NCI-H510A treated with DMSO at 0.1 percent for 48 hours (cell line): Measurements from ENCODE around the gene MUC20.
"Not testable (repeated sequence)": the region's sequence is repeated elsewhere in the genome, so short reads cannot be mapped to it uniquely, and the experiment has no call there.

ENCODE experiments used
- DNase-seq: peaks from one replicate; lab custom pipeline; 2025; lab: John Stamatoyannopoulos, UW

MUC20 gene

DNA sequence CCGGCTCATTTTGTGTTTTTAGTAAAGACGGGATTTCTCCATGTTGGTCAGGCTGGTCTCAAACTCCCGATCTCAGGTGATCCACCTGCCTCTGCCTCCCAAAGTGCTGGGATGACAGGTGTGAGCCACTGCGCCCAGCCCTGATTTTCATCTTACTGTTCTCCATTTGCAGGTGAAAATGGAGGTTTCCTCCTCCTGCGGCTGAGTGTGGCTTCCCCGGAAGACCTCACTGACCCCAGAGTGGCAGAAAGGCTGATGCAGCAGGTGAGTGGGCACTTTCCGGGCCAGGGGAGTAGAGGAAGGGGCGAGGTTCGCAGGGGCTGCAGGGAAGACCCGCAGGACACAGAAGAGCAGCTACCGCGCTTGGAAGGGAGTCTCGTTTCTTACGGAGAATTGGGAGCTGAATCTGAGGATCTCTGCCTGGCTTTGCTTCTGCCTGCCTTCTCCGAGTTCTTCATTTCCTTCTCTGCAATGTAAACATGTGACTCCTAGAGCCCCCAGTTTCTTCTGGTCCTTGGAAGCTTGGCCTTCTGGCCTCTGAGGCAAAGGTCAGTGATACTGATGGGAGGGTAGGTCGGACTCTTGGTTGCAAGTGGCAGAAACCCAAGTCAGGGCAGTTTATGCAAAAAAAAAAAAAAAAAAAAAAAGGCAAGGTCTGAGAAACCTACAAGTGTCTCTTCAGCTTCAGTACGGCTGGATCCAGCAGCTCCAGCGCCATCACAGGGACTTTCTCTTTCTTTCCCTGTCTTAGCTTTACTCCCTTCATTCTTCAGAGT, 8.9 kb downstream of the MUC20 start:
- no peak for DNase-seq

DNA sequence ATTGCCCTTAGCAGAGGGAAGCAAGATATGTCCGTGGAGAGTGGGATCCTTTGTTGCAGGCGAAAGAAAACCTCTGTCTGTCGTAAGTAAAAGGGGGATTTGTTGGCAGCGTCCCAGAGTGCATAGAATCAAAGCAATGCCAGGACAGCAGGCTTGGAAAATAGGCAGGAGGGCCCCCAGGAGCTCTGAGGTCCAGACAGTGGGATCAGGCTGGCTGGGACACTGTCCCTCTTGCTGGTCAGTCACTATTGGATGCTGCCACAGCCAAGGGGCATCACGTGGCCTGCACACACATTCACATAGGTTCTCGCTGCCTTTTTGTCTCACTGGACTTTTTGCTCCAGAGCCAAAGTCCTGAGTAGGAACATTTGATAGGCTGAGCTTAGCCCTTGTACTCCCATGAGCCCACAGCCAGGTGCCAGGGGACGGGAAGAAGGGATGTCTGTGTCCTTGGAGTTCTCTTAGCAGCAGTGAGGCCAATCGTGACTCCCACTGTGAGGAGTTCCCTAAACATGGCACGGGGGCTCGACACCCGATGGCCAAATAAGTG, 10.7 kb downstream of the MUC20 start:
- DNase-seq, result no peak

DNA sequence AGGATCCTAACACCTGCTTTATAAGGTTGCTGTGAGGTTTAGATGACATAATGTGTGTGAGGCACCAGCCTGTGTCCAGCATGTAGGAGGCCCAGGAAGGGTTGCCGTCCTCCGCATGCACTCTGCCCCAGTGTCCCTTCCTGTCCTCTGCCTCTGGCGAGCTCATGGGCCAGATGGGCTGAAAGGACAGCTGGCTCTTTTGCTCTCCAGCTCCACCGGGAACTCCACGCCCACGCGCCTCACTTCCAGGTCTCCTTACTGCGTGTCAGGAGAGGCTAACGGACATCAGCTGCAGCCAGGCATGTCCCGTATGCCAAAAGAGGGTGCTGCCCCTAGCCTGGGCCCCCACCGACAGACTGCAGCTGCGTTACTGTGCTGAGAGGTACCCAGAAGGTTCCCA, 12.2 kb downstream of the MUC20 start:
- DNase-seq, result no peak

DNA sequence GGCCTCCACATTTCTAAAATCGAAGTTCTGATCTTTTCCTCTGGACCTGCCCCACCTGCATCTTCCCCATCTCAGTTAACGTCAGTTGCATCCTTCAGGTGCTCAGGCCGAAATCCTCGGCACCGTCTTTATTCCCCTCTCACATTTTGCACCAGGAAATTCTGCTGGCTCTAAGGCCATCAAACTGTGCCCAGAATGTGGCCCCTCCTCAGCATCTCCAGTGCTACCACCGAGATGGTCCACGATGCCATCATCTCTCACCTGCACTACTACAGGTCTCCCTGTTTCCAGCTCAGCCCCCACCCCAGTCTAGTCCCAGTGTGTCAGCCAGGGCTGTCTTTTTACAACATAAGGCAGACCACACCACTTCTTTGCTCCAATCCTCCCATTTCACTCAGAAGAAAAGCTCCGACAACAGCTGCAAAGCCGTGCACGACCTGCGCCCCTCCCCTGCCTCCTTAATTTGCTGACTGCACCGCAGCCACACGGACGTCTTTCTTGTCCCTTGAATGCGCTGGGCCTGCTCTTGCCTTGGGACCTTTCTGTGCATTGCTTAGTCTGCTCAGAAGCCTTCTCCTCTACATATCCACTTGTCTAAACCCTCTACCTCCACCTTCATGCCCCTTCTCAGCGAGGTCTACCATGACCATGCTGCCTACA, 14.4 kb downstream of the MUC20 start:
- no peak for DNase-seq

DNA sequence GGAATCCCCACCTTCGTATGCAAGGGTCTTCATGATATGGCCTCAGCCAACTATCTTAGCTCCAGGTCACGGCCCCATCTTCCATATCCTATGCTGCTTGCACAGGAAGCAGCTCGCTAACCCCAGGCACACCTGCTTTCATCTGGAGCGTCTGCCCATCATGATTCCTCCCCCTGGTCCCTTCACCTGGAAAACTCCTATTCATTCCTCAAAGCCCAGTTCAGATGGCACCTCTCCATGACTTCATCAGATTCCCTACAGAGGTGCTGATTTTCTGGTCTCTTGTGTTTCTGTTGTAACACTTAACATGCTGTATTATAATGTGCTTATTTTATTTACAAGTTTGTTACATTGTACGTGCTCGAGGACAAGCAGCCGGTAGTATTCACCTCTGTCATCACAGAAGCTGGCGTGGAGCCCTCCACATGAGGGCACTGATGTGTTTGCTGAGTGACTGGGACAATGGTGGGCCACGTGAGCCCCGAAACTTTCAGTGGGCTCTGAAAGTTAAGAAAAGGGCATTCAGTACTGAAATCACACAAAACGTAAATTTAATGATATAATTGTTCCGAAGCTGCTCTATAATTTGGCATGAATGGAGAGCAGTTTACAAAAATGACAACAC, 16.2 kb downstream of the MUC20 start:
- no peak for DNase-seq

DNA sequence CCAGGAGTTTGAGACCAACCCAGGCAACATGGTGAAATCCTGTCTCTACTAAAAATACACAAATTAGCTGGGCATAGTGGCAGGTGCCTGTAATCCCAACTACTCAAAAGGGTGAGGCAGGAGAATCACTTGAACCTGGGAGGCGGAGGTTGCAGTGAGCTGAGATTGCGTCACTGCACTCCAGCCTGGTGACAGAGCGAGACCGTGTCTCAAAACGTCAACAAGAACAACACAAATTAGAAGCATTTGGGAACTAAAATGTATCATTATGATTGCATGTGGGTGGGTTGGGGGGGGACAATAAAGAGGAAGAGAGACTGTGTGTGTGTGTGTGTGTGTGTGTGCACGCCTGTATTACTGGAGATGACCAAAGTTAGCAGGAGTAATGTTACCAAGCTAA, 17.0 kb downstream of the MUC20 start:
- not testable (repeated sequence) for DNase-seq

DNA sequence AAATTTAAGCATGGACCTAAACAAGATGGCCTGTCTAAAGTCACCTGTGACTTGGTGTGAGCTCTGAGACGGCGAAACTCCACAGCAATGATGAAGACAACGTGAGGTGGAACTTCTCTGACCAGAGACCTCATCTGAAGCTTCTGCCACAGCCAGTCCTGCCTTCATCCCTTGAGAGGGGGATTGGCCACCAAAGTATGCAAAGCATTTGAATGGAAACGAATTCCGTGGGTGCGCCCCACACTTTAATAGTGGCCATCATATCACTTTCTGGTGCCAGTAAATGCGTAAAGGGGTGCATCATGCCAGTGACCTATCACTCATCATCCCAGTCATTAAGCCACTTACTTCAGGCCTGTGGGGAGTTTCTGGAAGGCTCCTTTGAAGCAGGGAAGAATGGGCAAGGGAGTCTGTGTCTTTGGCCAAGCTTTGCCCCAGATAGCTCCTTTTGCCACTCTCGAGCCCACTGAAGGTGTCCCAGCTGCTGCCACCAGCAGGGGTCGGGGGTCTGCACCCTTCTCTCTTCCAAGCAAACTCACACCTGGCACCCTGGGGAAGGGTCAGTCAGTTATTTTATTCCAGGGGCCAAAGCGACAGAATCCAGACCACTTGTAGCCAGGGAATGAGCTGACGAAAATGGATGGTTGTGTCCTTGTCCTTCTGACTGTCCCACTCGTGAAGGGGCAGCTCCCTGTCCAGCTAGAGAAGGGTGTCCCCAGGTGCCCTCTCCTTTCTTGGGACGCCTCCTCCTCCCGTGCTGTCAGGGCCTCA, 17.7 kb downstream of the MUC20 start:
- no peak for DNase-seq

DNA sequence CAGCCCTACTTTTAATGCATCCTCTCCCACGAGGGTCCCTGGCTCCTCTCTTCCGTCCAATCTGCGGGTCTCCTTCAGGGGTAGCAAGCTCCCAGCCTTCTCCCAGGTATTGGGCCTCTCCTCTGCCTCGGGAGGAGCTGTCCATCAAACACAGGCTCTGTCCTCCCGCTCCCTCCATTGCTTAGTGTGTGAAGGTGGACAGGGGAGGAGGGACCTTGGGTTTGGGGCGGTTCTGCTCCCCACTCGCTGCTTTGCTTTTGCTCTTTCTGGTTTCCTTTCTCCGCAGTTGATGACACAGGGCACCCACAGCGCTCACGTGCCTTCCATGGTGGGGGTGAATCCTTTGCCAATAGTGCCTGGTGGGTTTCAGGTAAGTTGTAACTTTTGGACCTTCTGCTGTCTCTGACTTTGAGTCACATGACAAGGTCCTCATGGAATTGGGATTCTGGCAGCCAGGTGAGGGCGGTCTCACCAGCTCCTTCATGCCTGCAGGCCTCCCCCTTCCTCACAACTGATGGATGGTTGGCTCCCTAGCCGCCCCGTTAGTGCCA, 18.9 kb downstream of the MUC20 start:
- DNase-seq, result no peak

DNA sequence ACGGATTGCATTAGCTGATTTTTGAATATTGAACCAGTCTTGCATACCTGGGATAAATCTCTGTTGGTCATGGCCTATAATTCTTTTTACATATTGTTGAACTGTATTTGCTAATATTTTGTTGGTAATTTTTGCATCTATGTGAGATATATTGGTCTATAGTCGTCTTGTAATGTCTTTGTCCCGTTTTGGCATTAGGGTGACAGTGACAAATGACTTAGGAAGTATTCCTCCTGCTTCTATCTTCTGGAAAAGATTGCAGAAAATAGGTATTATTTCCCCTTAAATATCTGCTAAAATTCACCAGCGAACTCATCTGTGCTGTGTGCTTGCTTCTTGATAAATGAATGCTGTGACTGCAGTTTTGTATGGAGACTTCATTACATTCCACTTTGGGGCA, 23.7 kb downstream of the MUC20 start:
- DNase-seq, result no peak

DNA sequence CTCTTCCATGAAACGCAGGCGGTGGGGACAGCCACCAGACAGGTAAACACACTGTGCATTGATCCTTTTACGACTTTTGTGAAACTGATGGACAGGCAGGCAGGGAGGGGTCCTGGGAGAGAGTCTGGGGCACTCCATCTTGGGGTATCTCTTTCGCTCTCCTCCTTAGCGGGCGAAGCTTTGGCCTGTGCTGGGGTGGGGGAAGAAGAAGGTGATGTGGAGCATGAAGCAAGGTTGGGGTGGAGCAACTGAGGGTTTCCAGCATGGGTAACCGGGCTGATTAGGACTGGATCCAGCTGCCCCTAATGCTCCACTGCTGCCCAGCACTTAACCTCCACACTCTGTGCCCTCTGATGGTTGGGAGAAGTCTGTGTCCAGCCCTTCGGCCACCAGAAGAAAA, 25.6 kb downstream of the MUC20 start:
- DNase-seq, result no peak

DNA sequence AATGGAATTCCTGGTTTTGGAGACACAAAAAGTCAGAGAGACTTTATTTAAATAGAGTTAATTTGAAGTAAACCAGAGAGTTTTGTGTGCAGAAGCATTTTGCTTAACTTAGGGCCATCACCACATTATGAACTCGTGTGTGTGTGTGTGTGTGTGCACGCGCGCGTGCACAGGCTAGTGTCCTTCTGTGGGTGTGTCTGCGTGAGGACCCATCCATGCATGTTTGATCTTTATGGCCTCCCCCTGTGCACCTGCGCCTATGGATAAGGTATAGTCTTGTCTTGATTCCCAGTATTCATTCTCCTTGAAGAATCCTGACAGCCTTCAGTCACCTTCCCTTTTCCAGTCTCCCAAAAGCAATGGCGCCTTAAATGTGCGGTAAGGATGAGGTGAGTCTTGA, 26.0 kb downstream of the MUC20 start:
- no peak for DNase-seq

DNA sequence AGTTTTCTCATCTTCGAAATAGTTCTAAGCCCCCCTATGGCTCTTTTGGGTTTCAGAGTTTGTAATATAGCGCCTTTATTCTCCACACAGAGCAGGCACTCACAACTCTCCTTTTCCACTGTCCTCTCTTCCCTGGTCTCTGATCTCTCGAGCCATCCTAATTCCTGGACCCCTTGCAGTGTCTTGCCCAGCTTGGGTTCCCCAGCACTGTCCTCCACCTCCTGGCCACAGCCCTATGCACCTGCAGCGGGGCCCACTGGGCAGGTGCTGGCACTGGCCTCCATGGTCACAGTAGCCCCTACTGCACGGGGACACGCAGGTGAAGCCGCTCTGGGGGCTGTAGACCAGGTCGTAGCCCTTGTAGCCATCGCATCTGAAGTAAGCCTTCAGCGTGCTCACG, 27.9 kb downstream of the MUC20 start:
- no peak for DNase-seq

DNA sequence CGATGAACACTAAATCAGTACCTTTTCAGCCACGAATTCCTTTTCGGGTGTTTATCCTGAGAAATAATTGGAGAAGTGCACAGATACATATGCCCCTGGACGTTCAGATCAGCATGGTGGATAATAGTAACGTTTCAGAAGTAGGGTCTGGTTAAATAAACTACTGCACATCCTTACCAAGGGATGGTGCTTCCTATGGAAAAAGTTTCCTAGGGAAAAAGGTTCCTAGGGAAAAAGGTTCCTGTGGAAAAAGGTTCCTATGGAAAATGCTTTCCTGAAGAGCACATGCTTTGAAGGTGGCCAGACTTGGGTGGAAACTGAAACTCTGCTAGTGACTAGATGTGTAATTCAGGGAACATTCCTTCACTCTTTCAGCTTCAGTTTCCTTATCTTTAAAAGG, 28.3 kb downstream of the MUC20 start:
- DNase-seq, result not testable (repeated sequence)

DNA sequence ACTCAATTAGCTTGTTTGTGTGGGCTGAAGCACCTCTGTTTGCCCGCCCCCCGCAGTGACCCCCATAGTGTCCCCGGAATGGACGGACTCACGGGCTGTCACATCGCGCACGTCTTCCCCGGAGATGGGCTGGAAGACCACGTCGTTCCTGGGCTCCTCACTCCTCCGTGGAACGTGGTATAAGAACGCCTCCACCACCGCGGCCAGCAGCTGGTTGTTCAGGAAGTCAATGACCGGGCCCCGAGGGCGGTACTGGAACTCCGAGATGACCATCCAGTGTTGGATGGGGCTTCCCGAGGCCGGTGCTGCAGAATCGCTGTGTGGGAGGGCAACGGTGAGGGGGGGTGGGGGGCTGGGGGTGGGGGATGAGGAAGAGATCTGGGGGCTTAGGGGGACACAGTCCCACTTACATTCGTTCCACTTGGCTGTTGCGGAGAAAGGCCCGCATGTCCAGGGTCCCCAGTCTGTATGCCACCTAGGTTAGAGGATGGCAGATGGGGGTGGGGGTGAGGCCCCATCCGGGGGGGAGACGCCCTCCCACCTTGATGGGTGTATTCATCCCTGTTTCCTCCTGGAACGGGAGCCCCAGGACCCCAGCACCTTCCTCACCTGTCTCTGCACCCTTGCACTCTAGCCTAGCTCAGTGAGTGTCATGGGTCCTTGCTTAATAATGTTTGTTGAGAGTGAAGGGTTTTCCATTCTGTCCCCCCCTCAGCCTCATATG, 30.2 kb downstream of the MUC20 start:
- no peak for DNase-seq

DNA sequence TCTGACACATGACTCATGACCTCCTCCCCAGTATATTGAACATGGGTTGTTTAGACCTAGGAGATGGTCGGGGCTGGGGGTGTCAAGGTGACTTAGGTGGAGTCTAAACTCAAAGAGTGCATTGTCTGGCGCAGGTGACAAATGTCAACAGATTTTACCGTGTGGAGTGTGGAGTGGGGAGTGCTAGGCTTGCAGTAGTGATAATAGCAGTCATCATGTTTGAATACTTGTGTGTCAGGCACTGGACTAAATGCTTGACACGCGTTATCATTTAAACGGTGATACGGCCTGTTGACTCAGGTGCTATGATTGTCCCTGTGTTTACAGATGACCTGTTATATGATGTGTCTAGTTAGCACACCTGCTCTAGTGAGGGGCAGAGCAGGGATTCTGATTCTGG, 30.8 kb downstream of the MUC20 start:
- peak; percentile 80 for DNase-seq

DNA sequence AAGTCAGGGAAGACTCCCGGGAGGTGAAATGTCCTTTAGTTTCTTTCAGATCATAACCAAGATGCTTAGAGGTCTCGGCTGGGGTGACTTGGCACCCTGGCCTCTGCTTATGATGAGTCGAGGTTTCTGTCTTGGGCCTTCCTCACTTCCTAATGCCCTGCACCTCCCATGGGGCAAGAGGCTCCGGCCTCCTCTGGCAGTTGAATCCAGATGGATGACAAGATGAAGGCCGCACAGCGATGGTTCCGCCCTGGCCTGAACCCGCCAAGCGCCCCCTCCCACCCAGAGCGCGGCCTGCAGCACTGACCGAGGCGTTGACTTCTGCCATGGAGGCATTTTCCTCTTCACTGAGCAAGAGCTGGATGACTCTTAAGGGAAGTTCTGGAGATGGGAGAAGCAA, 31.3 kb downstream of the MUC20 start:
- DNase-seq, result no peak

DNA sequence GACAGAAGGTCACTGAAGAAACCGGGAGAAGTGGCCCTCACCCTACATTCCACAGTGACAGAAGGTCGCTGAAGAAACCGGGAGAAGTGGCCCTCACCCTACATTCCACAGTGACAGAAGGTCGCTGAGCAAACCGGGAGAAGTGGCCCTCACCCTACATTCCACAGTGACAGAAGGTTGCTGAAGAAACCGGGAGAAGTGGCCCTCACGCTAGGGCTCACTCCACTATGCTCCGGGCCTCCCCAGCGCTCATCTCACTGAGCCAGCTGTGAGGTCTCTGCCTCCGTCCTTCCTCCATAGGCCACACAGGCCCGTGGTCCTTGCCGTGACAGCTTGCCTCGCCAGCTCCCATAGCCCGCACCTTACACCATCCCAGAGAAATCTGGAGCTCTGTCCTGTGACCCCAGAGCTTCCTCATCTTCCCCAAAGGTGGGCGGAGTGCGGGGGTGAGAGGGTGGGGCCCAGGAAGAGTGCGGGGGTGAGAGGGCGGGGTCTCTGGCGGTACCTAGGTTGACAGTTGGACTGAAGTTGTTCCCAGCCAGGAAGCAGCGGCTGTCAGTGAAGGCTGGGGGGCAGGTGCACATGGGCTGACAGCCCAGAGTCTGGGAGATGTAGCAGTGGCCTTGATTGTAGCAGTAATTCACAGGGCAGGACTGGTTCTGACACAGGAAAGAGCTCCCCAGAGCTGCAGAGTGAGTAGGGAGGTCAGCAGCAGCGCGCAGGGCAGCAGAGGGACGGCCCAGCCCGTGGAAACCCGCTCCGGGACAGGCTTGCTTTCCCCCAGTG, 32.0 kb downstream of the MUC20 start:
- no peak for DNase-seq

DNA sequence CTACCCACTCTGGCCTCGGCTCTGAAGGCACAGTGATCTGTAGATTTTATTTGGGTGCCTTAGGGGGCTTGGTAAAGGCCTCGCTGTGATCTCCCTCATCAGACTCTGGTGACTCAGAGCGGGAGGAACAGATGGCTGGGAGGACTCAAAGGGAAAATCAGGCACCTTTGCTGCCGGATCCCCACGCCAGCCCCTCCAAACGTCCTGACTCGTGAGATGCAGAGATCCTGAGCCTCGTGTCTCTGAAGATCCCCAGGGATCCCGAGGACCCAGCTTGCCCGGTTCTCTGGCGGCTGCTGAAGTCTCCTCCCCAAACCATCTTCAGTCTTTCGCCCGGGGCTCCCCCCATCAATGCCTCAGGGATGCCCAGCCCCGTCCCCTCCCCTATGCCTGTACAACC, 32.8 kb downstream of the MUC20 start:
- no peak for DNase-seq

DNA sequence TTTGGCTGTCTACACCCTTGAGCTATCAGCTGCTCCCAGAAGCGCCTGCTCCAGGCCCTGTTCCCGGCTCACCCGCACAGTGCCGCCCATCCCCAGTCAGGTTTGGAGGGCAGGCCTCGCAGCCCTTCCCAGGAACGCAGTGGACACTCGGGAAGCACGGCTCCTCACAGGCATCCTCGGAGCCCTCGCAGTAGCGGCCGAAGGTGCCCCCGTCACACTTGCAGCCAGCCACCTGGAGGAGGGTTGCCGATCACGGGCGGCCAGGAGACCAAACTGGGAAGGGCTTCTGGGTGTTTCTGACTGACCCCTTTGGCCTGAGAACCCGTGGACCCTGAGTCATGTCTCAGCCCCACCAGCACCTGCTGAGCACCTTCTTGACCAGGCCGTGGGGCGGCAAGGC, 33.4 kb downstream of the MUC20 start:
- DNase-seq, result no peak

DNA sequence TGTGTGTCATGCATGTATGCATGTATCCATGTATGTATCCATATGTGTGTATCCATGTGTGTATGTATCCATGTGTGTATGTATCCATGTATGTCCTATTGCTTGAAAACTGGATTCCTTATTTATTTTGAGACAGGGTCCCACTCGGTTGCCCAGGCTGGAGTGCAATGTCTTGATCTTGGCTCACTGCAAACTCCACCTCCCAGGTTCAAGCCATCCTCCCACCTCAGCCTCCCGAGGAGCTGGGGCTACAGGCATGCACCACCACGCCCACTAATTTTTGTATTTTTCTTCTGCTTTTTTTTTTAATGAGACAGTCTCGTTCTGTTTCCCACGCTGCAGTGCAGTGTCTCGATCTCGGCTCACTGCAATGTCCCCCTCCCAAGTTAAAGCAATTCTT, 34.1 kb downstream of the MUC20 start:
- DNase-seq, result no peak

DNA sequence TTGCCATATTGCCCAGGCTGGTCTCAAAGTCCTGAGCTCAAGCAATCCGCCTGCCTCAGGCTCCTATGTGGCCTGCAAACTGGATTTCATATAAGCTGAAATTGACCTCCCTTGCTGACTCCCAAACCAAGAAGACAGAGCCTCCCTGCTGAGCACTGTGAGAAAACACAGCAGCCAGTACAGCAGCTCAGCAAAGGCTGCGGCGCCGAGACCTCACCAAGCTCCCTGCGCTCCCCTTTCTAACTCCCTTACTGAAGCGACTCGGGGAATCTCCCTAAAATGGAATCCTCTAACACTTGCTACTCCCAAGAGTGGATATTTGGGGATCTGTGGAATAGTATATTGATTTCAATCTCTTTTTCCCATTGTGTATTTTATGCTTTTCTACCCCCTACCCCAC, 34.6 kb downstream of the MUC20 start:
- no peak for DNase-seq
